Progenitor cell of endocrine pancreas (in vitro differentiated cells): ENCODE measurements around the gene SCAMP4. TPM values are rescaled to one million over a fixed set of nuclear protein-coding genes. Genes with fewer than 3 reads are reported as not detected.

ENCODE experiments used
- DNase-seq: peaks from one replicate; pipeline ENCODE4 v3.0.0; 2021; ENCODE audit warnings: low spot score; ENCODE audit not compliant: unreplicated experiment
- H3K27ac Mint-ChIP-seq: 2 replicates; pipeline ENCODE4 v1.8.0; 2021; ENCODE audit warnings: mild to moderate bottlenecking, moderate library complexity, mixed read lengths
- H3K27me3 Mint-ChIP-seq: 2 replicates; pipeline ENCODE4 v1.8.0; 2021; ENCODE audit warnings: mixed read lengths
- H3K36me3 Mint-ChIP-seq: 2 replicates; pipeline ENCODE4 v1.8.0; 2022; ENCODE audit warnings: mixed read lengths; ENCODE audit not compliant: insufficient read depth
- H3K4me1 Mint-ChIP-seq: 2 replicates; pipeline ENCODE4 v1.8.0; 2021; ENCODE audit warnings: low read depth, mixed read lengths
- H3K4me3 Mint-ChIP-seq: 2 replicates; pipeline ENCODE4 v1.8.0; 2021; ENCODE audit warnings: low read depth, mild to moderate bottlenecking, moderate library complexity, mixed read lengths
- H3K9me3 Mint-ChIP-seq: 2 replicates; pipeline ENCODE4 v1.8.0; 2021; ENCODE audit warnings: low read depth, mixed read lengths
- total RNA-seq: library from RNA; stranded (reverse); gene quantifications from 2 replicates; pipeline ENCODE4 v1.2.1, GENCODE V29; 2021
- TF ChIP-seq, protein P1 (sequence below): fragments of 200-600 bp; sonication (generic); IDR thresholded peaks from one replicate; pipeline ENCODE4 v1.5.0; 2021; ENCODE audit warnings: antibody characterized with exemption, mild to moderate bottlenecking; ENCODE audit not compliant: unreplicated experiment

SCAMP4 gene
- total RNA-seq, 1 donor from 2014 or later, result 102 TPM

GRCh38 chr19:1932395-1932794 is 27.2 kb downstream of the SCAMP4 start:
- Mint-ChIP-seq H3K4me3 (no peak overlapping the region), H3K27ac (no peak overlapping the region), H3K27me3 (peaks cover 10% of the 10 kb centered on the region), H3K36me3 (peaks cover 5% of the 10 kb centered on the region), H3K4me1 (peaks cover 2% of the 10 kb centered on the region), H3K9me3 (peaks cover 11% of the 10 kb centered on the region)
- no peak for DNase-seq
- TF ChIP-seq, protein P1, sequence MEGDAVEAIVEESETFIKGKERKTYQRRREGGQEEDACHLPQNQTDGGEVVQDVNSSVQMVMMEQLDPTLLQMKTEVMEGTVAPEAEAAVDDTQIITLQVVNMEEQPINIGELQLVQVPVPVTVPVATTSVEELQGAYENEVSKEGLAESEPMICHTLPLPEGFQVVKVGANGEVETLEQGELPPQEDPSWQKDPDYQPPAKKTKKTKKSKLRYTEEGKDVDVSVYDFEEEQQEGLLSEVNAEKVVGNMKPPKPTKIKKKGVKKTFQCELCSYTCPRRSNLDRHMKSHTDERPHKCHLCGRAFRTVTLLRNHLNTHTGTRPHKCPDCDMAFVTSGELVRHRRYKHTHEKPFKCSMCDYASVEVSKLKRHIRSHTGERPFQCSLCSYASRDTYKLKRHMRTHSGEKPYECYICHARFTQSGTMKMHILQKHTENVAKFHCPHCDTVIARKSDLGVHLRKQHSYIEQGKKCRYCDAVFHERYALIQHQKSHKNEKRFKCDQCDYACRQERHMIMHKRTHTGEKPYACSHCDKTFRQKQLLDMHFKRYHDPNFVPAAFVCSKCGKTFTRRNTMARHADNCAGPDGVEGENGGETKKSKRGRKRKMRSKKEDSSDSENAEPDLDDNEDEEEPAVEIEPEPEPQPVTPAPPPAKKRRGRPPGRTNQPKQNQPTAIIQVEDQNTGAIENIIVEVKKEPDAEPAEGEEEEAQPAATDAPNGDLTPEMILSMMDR, result no peak

DNA sequence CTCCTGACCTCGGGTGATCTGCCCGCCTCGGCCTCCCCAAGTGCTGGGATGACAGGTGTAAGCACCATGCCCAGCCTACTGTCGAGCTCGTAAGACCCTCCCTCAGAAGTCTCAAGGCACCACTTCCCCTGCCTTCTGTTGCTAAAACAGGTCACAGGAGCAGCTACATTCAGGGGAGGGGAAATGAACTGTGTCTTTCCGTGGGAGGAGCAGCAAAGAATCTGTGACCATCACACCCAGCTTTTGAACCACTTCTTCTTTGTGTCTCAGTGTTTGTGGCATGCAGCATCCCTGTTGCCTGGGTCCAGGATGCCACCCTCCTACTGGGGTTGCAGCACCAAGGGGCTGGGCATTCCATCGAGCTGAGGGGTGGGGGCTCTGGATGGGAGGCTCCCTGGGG is 28.0 kb downstream of the SCAMP4 start:
- no peak for DNase-seq
- Mint-ChIP-seq H3K27ac (no peak overlapping the region), H3K27me3 (peaks cover 3% of the 10 kb centered on the region), H3K36me3 (peaks cover 2% of the 10 kb centered on the region), H3K4me3 (no peak overlapping the region), H3K4me1 (peaks cover 2% of the 10 kb centered on the region), H3K9me3 (peaks cover 7% of the 10 kb centered on the region)
- TF ChIP-seq, protein P1, result no peak

DNA sequence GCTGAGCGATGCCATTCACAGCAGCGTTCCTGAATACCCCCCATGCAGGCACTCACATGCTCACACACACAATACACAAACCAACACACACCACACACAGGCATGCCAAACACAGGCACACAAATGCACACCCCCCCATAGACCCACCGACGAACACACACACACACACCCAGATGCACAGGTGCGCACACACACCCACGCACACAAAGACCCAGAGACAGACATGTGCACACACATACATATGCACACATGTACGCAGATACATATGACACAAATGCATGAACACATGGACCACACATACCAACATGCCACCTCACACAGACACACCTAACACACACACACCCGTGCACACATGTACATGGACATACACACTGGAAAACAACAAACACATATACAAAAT is 28.7 kb downstream of the SCAMP4 start:
- peaks cover 2% of the 10 kb centered on the region for H3K4me1 Mint-ChIP-seq
- DNase-seq, result no peak
- H3K36me3 Mint-ChIP-seq, result peaks cover 2% of the 10 kb centered on the region
- H3K9me3 Mint-ChIP-seq, result peaks cover 7% of the 10 kb centered on the region
- no peak overlapping the region for H3K4me3 Mint-ChIP-seq
- TF ChIP-seq, protein P1, result no peak
- H3K27me3 Mint-ChIP-seq, result peaks cover 3% of the 10 kb centered on the region
- H3K27ac Mint-ChIP-seq, result no peak overlapping the region

GRCh38 chr19:1935484-1936208 is 30.4 kb downstream of the SCAMP4 start:
- TF ChIP-seq, protein P1, result no peak
- H3K27me3 Mint-ChIP-seq, result peaks cover 3% of the 10 kb centered on the region
- no peak overlapping the region for H3K27ac Mint-ChIP-seq
- H3K36me3 Mint-ChIP-seq, result peaks cover 2% of the 10 kb centered on the region
- peaks cover 7% of the 10 kb centered on the region for H3K4me1 Mint-ChIP-seq
- H3K4me3 Mint-ChIP-seq, result no peak overlapping the region
- H3K9me3 Mint-ChIP-seq, result peaks cover 7% of the 10 kb centered on the region
- DNase-seq, result no peak

- Mint-ChIP-seq H3K36me3 (peaks cover 2% of the 10 kb centered on the region), H3K4me3 (no peak overlapping the region), H3K9me3 (peaks cover 7% of the 10 kb centered on the region), H3K27me3 (peaks cover 3% of the 10 kb centered on the region), H3K27ac (no peak overlapping the region), H3K4me1 (peaks cover 7% of the 10 kb centered on the region)
- TF ChIP-seq, protein P1, result no peak
- no peak for DNase-seq
Observed at GRCh38 chr19:1936430-1936829, 31.2 kb downstream of the SCAMP4 start.
